Measurements from ENCODE around the gene EMC6. TPM values are rescaled to one million over a fixed set of nuclear protein-coding genes. Genes with fewer than 3 reads are reported as not detected.

Gene EMC6
- total RNA-seq, 2 donors from 2014 or later, result 19.1 to 22.2 TPM

DNA sequence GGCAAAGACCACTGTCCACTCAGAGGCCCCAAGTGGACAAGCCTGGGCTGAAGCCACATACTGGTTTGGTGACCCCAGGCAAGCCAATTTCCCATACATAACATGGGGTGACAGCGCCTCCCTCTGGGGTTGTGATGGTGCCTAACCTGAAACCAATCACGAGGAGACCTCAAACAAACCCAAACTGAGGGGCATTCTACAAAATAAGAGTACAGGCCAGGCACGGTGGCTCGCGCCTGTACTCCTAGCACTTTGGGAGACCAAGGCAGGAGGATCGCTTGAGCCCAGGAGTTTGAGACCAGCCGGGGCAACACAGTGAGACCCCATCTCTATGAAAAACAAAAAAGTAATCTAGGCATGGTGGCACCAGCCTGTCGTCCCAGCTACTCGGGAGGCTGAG is 23.7 kb downstream of the EMC6 start:
- no peaks in the 10 kb centered on the region for H3K9me3 ChIP-seq
- TF ChIP-seq, protein P1, sequence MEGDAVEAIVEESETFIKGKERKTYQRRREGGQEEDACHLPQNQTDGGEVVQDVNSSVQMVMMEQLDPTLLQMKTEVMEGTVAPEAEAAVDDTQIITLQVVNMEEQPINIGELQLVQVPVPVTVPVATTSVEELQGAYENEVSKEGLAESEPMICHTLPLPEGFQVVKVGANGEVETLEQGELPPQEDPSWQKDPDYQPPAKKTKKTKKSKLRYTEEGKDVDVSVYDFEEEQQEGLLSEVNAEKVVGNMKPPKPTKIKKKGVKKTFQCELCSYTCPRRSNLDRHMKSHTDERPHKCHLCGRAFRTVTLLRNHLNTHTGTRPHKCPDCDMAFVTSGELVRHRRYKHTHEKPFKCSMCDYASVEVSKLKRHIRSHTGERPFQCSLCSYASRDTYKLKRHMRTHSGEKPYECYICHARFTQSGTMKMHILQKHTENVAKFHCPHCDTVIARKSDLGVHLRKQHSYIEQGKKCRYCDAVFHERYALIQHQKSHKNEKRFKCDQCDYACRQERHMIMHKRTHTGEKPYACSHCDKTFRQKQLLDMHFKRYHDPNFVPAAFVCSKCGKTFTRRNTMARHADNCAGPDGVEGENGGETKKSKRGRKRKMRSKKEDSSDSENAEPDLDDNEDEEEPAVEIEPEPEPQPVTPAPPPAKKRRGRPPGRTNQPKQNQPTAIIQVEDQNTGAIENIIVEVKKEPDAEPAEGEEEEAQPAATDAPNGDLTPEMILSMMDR (IDR thresholded peaks at IDR 0.05), result no peak
- no peak overlapping the region for H3K27ac ChIP-seq
- peaks cover 0 to 11% of the 10 kb centered on the region in 2 donors for H3K27me3 ChIP-seq
- no peak for DNase-seq (ENCODE audit: low spot score)
- H3K4me1 ChIP-seq, result peaks cover 0 to 24% of the 10 kb centered on the region in 2 donors
- H3K36me3 ChIP-seq, result no peaks in the 10 kb centered on the region
- H3K4me3 ChIP-seq, result no peak overlapping the region

DNA sequence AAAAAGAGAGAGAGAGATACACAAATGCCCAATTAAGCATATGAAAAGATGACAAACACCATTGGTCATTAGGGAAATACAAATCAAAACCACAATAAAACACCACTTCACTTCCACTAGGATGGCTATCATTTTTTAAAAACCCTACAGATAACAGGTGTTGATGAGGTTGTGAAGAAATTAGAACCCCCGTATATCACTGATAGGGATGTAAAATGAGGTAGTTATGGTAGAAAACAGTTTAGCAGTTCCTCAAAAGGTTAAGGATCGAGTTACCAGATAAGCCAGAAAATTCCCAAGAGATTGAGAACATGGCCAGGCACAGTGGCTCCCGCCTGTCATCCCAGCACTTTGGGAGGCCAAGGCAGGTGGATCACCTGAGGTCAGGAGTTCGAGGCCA is 24.5 kb downstream of the EMC6 start:
- Histone ChIP-seq H3K9me3 (no peaks in the 10 kb centered on the region), H3K27ac (no peak overlapping the region), H3K27me3 (peaks cover 0 to 11% of the 10 kb centered on the region in 2 donors), H3K4me3 (no peak overlapping the region), H3K36me3 (no peaks in the 10 kb centered on the region), H3K4me1 (peaks cover 0 to 24% of the 10 kb centered on the region in 2 donors)
- TF ChIP-seq, protein P1 (IDR thresholded peaks at IDR 0.05), result no peak
- no peak for DNase-seq (ENCODE audit: low spot score)

DNA sequence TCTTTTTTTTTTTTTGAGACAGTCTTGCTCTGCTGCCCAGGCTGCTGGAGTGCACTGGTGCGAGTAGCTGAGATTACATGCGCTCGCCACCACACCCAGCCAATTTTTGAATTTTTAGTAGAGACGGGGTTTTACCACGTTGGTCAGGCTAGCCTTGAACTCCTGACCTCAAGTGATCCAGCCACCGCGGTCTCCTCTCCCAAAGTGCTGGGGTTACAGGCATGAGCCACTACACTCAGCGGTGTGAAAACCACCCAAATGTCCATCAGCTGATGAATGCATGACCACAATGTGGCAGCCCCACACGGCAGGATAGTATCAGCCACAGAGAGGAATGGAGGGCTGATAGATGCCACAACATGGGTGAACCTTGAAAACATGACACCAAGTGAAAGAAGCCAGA is 25.2 kb downstream of the EMC6 start:
- Histone ChIP-seq H3K9me3 (no peaks in the 10 kb centered on the region), H3K4me3 (no peak overlapping the region), H3K36me3 (no peaks in the 10 kb centered on the region), H3K27ac (no peak overlapping the region), H3K27me3 (peaks cover 0 to 11% of the 10 kb centered on the region in 2 donors), H3K4me1 (peaks cover 0 to 24% of the 10 kb centered on the region in 2 donors)
- TF ChIP-seq, protein P1 (IDR thresholded peaks at IDR 0.05), result no peak
- no peak for DNase-seq (ENCODE audit: low spot score)

DNA sequence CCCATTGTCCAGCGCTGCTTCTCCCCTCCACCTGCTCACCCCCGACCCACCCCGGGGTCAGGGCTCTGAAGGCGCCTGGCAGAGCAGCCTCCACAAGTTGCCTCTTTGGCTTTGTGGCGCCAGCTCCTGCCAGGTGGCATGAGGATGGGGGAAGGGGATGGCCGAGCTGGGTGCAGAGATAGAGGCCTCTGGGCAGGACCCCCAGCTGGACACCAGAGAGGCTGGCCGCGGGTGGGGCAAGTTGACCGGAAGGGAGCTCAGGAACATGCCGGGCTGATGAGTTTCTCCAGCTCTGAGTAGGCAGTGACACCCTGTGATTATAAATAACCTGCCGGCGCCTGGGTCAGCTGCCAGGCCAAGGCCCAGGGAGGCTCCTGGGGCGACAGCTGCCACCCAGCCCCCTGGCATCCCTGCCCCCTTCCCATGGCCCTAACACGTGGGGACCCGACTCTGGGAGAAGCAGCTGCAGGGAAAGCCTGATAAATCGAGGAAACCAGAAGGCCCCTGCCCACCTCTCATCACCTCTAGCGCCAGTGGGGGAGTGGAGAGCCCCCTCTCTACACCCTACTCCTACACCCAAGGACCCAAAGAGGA is 26.6 kb downstream of the EMC6 start:
- Histone ChIP-seq H3K27me3 (peaks cover 0 to 11% of the 10 kb centered on the region in 2 donors), H3K4me1 (peaks cover 0 to 24% of the 10 kb centered on the region in 2 donors), H3K9me3 (no peaks in the 10 kb centered on the region), H3K36me3 (no peaks in the 10 kb centered on the region), H3K27ac (peak overlapping the region; percentile 66 to 80), H3K4me3 (peak overlapping the region; percentile 45 to 56)
- no peak for DNase-seq (ENCODE audit: low spot score)
- TF ChIP-seq, protein P1 (IDR thresholded peaks at IDR 0.05), result no peak

DNA sequence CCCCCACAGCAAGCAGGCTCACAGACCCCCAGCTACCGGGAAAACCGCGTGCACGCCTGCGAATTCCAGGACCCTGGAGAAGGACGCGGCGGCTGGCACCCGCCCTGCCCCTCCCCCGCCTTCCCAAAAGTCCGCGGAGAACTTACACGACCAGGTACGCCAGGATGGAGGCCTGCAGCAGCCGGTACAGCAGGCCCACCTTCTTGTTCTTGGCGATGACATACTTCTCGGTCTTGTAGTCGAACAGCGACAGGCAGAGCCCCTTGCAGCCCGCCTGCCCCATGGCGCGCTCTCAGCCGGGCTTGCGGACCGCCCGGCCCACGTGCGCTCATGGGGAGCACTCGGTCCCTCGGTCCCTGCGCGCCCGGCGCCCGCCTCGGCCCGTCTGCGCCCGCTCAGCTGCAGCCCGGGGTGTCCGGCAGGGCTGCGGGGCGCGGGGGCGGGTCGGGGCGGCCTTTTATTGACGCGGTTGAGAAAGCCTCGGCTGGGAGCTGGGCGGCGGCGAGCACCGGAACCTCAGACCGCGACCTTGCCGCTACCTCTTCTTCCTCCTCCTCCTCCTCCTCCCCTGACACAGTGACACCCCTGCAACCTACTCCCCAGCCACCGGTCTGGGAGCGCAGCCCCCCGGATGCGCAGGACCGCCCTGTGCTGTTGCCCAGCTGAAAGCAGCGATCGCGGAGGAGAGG is 27.3 kb downstream of the EMC6 start, which contains the start of gene P2RX5:
Gene P2RX5 (minus strand): TSS at position 433 of the 689 bp plus-strand sequence. CDS start 150 bp downstream, at position 283.
- H3K9me3 ChIP-seq, result no peaks in the 10 kb centered on the region
- TF ChIP-seq, protein P1 (IDR thresholded peaks at IDR 0.05), result no peak
- no peak for DNase-seq (ENCODE audit: low spot score)
- peak within 1 kb of the TSS; percentile 66 to 80 for H3K27ac ChIP-seq
- peaks cover 0 to 11% of the 10 kb centered on the region in 2 donors for H3K27me3 ChIP-seq
- H3K4me3 ChIP-seq, result peak within 1 kb of the TSS; percentile 45 to 56
- H3K36me3 ChIP-seq, result no peaks in the 10 kb centered on the region
- peaks cover 0 to 24% of the 10 kb centered on the region in 2 donors for H3K4me1 ChIP-seq
